Measurements from ENCODE around the gene RPL21.

- TF ChIP-seq GATA3 (IDR thresholded peaks at IDR 0.05; ENCODE audit: low read depth, low read length), result no peak
- TF ChIP-seq GATA2 (IDR thresholded peaks at IDR 0.05; ENCODE audit: low read depth, low read length), result no peak
Measured at GRCh38 chr13:27250833-27251165, 559 bp upstream of the RPL21 start.

All from SH-SY5Y (cell line).